K562 (cell line): ENCODE results near the gene ENOX2. TPM values are rescaled to one million over a fixed set of nuclear protein-coding genes. Genes with fewer than 3 reads are reported as not detected.

Experiments
- ATAC-seq: fragments of 200-7000 bp; cut with Tn5 transposase; 3 replicates; pipeline ENCODE4 v1.9.1; 2020; ENCODE audit warnings: moderate library complexity
- BruUV-seq: library from RNA; stranded (reverse); fragments of 400-500 nt; replicated peaks from 2 replicates; lab custom pipeline; 2021; lab: Mats Ljungman, UMichigan
- CTCF ChIA-PET: fragments of 300-600 bp; formaldehyde crosslinking; extraction: SDS; loops from one replicate; lab custom pipeline; 2021; ENCODE audit warnings: low intra/inter-chr PET ratio; lab: Yijun Ruan, JAX
- POLR2A ChIA-PET: fragments of 300-600, 350-650 bp; sonication (Branson Sonifier 250); formaldehyde crosslinking; extraction: SDS; loops from one replicate; lab custom pipeline; 2021; ENCODE audit warnings: antibody characterized with exemption, inconsistent platforms; lab: Yijun Ruan, JAX
- DNase-seq, 4 experiments: peaks; one replicate each; pipeline versions ENCODE4 v3.0.0 to v3.0.0-alpha.2; 2011 to 2018; ENCODE audit warnings: low spot score in 3 of 4, mixed read lengths in 3 of 4; ENCODE audit errors: extremely low read depth in 1 of 4
- FAIRE-seq: peaks from 2 replicates; lab custom pipeline; 2011; peaks lifted over from hg19 to GRCh38; lab: Jason Lieb, UNC
- H2AFZ ChIP-seq: 2 replicates; pipeline ENCODE4 v1.6.0; 2011; ENCODE audit warnings: low read depth, low read length, control low read depth, inconsistent platforms
- H3K27ac ChIP-seq: fragments of 200-600 bp; 3 replicates; pipeline ENCODE4 v1.8.0; 2011; ENCODE audit warnings: low read depth, mild to moderate bottlenecking, control low read depth, inconsistent platforms, low read length, moderate library complexity, mixed read lengths; ENCODE audit errors: extremely low read depth
- H3K27me3 ChIP-seq, 2 experiments: fragments of 300-600 bp in 1 of 2; 2 replicates in 1 of 2; 3 replicates in 1 of 2; pipeline versions ENCODE4 v1.6.0 to v1.8.0; 2011; ENCODE audit warnings: inconsistent platforms in 2 of 2, low read length in 2 of 2, mild to moderate bottlenecking in 1 of 2, mixed read lengths in 1 of 2, moderate library complexity in 1 of 2; ENCODE audit not compliant: control insufficient read depth in 2 of 2, insufficient read depth in 2 of 2
- H3K36me3 ChIP-seq: fragments of 300-600 bp; 3 replicates; pipeline ENCODE4 v1.8.0; 2011; ENCODE audit warnings: mild to moderate bottlenecking, low read length, inconsistent platforms; ENCODE audit not compliant: control insufficient read depth, insufficient read depth
- H3K4me1 ChIP-seq, 2 experiments: fragments of 200-600 bp in 1 of 2; replicated peaks in 1 of 2; 2 replicates in 1 of 2; 3 replicates in 1 of 2; pipeline versions ENCODE4 v1.5.1 to v1.8.0; 2011; ENCODE audit warnings: inconsistent platforms in 2 of 2, low read length in 2 of 2, mild to moderate bottlenecking in 1 of 2, mixed read lengths in 1 of 2, moderate library complexity in 1 of 2; ENCODE audit not compliant: control insufficient read depth in 2 of 2, insufficient read depth in 2 of 2
- H3K4me2 ChIP-seq: 2 replicates; pipeline ENCODE4 v1.6.1; 2011; ENCODE audit warnings: low read length, control low read depth, inconsistent platforms, mixed read lengths; ENCODE audit not compliant: insufficient read depth
- H3K4me3 ChIP-seq: fragments of 200-600 bp; sonication (generic), shearing (Covaris generic); 2 replicates; pipeline ENCODE4 v1.5.1; 2016; ENCODE audit warnings: control low read depth, inconsistent platforms
- H3K79me2 ChIP-seq: fragments of 200-600 bp; 3 replicates; pipeline ENCODE4 v1.8.0; 2011; ENCODE audit warnings: low read length, inconsistent platforms; ENCODE audit not compliant: control insufficient read depth, insufficient read depth
- H3K9ac ChIP-seq, 2 experiments: 2 replicates each; pipeline versions ENCODE4 v1.6.0 to v1.6.1; 2011; ENCODE audit warnings: low read depth in 2 of 2, low read length in 2 of 2, control low read depth in 1 of 2, inconsistent platforms in 1 of 2, mild to moderate bottlenecking in 1 of 2, mixed read lengths in 1 of 2; ENCODE audit not compliant: insufficient read depth in 1 of 2
- H3K9me1 ChIP-seq: one replicate; pipeline ENCODE4 v1.6.0; 2011; ENCODE audit warnings: inconsistent platforms, mild to moderate bottlenecking, low read length, moderate library complexity; ENCODE audit not compliant: control insufficient read depth, insufficient read depth
- H3K9me3 ChIP-seq: replicated peaks from 2 replicates; pipeline ENCODE4 v1.5.1; 2011; ENCODE audit warnings: low read depth, low read length, inconsistent platforms; ENCODE audit not compliant: control insufficient read depth, insufficient read depth
- H4K20me1 ChIP-seq: replicated peaks from 2 replicates; pipeline ENCODE4 v1.6.1; 2011; ENCODE audit warnings: low read length, inconsistent platforms, mixed read lengths; ENCODE audit not compliant: control insufficient read depth, insufficient read depth
- ELF1 ChIP-seq: fragments of 200-800 bp; sonication (Bioruptor generic); IDR thresholded peaks from 2 replicates; pipeline ENCODE4 v1.6.1; 2016; ENCODE audit warnings: missing genetic modification characterization, missing compliant biosample characterization
- GABPA ChIP-seq: fragments of 200-800 bp; sonication (Bioruptor generic); conservative IDR thresholded peaks from 2 replicates; pipeline ENCODE4 v1.6.1; 2016; ENCODE audit warnings: low read depth, missing genetic modification characterization, missing compliant biosample characterization
- KDM2B ChIP-seq: fragments of 250-450 bp; sonication (Bioruptor Pico); IDR thresholded peaks from 2 replicates; pipeline ENCODE4 v1.8.0; 2021; ENCODE audit warnings: mild to moderate bottlenecking, moderate library complexity
- MEF2D ChIP-seq: conservative IDR thresholded peaks from 2 replicates; pipeline ENCODE4 v1.6.1; 2016; ENCODE audit warnings: low read depth, missing genetic modification characterization, missing compliant biosample characterization
- MEIS2 ChIP-seq: fragments of 450-650 bp; IDR thresholded peaks from 2 replicates; pipeline ENCODE4 v1.6.1; 2014; ENCODE audit warnings: mild to moderate bottlenecking; ENCODE audit not compliant: partially characterized antibody
- RFX1 ChIP-seq: fragments of 450-650 bp; IDR thresholded peaks from 2 replicates; pipeline ENCODE4 v1.6.1; 2016; ENCODE audit warnings: mild to moderate bottlenecking, moderate library complexity
- WHSC1 ChIP-seq: IDR thresholded peaks from one replicate; pipeline ENCODE4 v1.6.1; 2012; ENCODE audit warnings: low read length, control low read depth, inconsistent platforms
- ZNF253 ChIP-seq: fragments of 250-450 bp; sonication (Bioruptor Pico); conservative IDR thresholded peaks from 2 replicates; pipeline ENCODE4 v1.6.1; 2021; ENCODE audit warnings: mild to moderate bottlenecking
- WGBS: fragments of 100-300 bp; shearing (Covaris generic); methylation state at CpG from one replicate; pipeline ENCODE4 v1.1.6; 2016; ENCODE audit warnings: low coverage, mixed read lengths; ENCODE audit not compliant: insufficient coverage; ENCODE audit errors: missing lambda C conversion rate; 5-methylcytosine and 5-hydroxymethylcytosine counted together
- in situ Hi-C: fragments of 300-500 bp; cut with MboI; formaldehyde crosslinking; loops from 4 replicates; pipeline ENCODE4 v1.15.0; 2018; ENCODE audit warnings: inconsistent platforms, mixed read lengths
- intact Hi-C: fragments of 100-400 bp; cut with micrococcal nuclease; formaldehyde crosslinking; loops from 2 replicates; pipeline ENCODE4 v1.14.2; 2022
- polyA plus RNA-seq, 8 experiments: library from polyadenylated mRNA; depleted of rRNA in 4 of 8; stranded (reverse) in 5 of 8; unstranded in 3 of 8; fragments of >200 nt; fragmentation: Nextera tagmentation in 2 of 8; fragmentation: Illumina TruSeq in 1 of 8; extraction: Ambion mirVana in 2 of 8; extraction: Trizol in 1 of 8; gene quantifications; 2 replicates each; pipeline versions ENCODE4 v1.2.1 to v1.2.3, GENCODE V29; 2011 to 2014; ENCODE audit warnings: inconsistent platforms in 1 of 8, missing spikeins in 1 of 8
- total RNA-seq, 7 experiments: library from RNA; depleted of rRNA in 6 of 7; stranded (reverse); fragments of >200 nt in 6 of 7; fragmentation: Illumina TruSeq in 2 of 7; extraction: Trizol in 2 of 7; gene quantifications; 2 replicates each; pipeline versions ENCODE4 v1.2.1 to v1.2.3, GENCODE V29; 2011 to 2021; ENCODE audit warnings: low replicate concordance in 1 of 7
- TF ChIP-seq, protein P1 (sequence below), 3 experiments: fragments of 200-800 bp in 1 of 3; fragments of 250-450 bp in 1 of 3; fragments of 450-650 bp in 1 of 3; sonication (Bioruptor Pico) in 1 of 3; sonication (Bioruptor generic) in 1 of 3; formaldehyde crosslinking in 1 of 3; IDR thresholded peaks; 2 replicates each; pipeline versions ENCODE4 v1.6.1 to v1.8.0; 2016 to 2022; ENCODE audit warnings: mild to moderate bottlenecking in 2 of 3, missing genetic modification characterization in 2 of 3, missing compliant biosample characterization in 1 of 3, moderate library complexity in 1 of 3
- TF ChIP-seq, protein P2 (sequence below), 2 experiments: IDR thresholded peaks in 1 of 2; conservative IDR thresholded peaks in 1 of 2; 2 replicates each; pipeline ENCODE4 v1.6.1; 2016; ENCODE audit warnings: low read depth in 2 of 2, mild to moderate bottlenecking in 1 of 2, missing compliant biosample characterization in 1 of 2, missing genetic modification characterization in 1 of 2, moderate library complexity in 1 of 2
- TF ChIP-seq, protein P3 (sequence below): fragments of 450-650 bp; IDR thresholded peaks from 2 replicates; pipeline ENCODE4 v1.6.1; 2016
- TF ChIP-seq, protein P4 (sequence below): sonication (generic); IDR thresholded peaks from 2 replicates; pipeline ENCODE4 v1.6.1; 2016
- TF ChIP-seq, protein P5 (sequence below): fragments of 250-450 bp; sonication (Bioruptor Pico); IDR thresholded peaks from 2 replicates; pipeline ENCODE4 v1.8.0; 2021; ENCODE audit warnings: borderline replicate concordance, mild to moderate bottlenecking, moderate library complexity; ENCODE audit not compliant: poor library complexity, severe bottlenecking

The ENOX2 gene
- total and polyA plus RNA-seq, 9 of the 15 experiments (the other 6 are each of a cell fraction or from before 2014, with no cell fraction given), result 6.1 to 24.0 (median 13.8) TPM

DNA sequence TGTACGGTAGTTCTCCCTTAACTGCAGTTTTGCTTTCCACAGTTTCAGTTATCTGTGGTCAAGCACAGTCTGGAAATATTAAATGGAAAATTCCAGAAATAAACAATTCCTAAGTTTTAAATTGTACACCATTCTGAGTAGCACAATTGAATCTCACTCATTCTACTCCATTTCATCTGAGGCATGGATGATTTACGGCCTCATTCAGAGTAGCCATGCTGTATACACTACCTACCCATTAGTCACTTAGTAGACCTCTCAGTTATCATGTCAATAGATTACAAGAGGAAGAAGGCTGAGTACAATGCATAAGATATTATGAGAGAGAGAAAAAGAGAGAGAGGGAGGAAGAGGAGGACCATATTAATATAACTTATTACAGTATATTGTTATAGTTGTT lies 77.5 kb downstream of the ENOX2 start:
- intact Hi-C loops, result no loop called here
- FAIRE-seq, result no peak
- WGBS, result 91% methylated on average over 2 of the region's 2 CpGs
- TF ChIP-seq, protein P1, sequence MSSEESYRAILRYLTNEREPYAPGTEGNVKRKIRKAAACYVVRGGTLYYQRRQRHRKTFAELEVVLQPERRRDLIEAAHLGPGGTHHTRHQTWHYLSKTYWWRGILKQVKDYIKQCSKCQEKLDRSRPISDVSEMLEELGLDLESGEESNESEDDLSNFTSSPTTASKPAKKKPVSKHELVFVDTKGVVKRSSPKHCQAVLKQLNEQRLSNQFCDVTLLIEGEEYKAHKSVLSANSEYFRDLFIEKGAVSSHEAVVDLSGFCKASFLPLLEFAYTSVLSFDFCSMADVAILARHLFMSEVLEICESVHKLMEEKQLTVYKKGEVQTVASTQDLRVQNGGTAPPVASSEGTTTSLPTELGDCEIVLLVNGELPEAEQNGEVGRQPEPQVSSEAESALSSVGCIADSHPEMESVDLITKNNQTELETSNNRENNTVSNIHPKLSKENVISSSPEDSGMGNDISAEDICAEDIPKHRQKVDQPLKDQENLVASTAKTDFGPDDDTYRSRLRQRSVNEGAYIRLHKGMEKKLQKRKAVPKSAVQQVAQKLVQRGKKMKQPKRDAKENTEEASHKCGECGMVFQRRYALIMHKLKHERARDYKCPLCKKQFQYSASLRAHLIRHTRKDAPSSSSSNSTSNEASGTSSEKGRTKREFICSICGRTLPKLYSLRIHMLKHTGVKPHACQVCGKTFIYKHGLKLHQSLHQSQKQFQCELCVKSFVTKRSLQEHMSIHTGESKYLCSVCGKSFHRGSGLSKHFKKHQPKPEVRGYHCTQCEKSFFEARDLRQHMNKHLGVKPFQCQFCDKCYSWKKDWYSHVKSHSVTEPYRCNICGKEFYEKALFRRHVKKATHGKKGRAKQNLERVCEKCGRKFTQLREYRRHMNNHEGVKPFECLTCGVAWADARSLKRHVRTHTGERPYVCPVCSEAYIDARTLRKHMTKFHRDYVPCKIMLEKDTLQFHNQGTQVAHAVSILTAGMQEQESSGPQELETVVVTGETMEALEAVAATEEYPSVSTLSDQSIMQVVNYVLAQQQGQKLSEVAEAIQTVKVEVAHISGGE (CRISPR knock-in tag; IDR thresholded peaks at IDR 0.05), result no peak
- TF ChIP-seq, protein P2, sequence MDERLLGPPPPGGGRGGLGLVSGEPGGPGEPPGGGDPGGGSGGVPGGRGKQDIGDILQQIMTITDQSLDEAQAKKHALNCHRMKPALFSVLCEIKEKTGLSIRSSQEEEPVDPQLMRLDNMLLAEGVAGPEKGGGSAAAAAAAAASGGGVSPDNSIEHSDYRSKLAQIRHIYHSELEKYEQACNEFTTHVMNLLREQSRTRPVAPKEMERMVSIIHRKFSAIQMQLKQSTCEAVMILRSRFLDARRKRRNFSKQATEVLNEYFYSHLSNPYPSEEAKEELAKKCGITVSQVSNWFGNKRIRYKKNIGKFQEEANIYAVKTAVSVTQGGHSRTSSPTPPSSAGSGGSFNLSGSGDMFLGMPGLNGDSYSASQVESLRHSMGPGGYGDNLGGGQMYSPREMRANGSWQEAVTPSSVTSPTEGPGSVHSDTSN (CRISPR knock-in tag; IDR thresholded peaks at IDR 0.05; ENCODE audit: low read depth), result no peak
- TF ChIP-seq, protein P2 (tag; conservative IDR thresholded peaks at IDR 0.05; ENCODE audit: low read depth), result peak; percentile 56
- TF ChIP-seq KDM2B (CRISPR knock-in tag) (no peak), RFX1 (no peak), ELF1 (tag) (no peak), MEIS2 (peak; percentile 73), MEF2D (no peak), GABPA (tag) (no peak), WHSC1 (no peak), ZNF253 (CRISPR knock-in tag) (no peak)
- TF ChIP-seq, protein P3, sequence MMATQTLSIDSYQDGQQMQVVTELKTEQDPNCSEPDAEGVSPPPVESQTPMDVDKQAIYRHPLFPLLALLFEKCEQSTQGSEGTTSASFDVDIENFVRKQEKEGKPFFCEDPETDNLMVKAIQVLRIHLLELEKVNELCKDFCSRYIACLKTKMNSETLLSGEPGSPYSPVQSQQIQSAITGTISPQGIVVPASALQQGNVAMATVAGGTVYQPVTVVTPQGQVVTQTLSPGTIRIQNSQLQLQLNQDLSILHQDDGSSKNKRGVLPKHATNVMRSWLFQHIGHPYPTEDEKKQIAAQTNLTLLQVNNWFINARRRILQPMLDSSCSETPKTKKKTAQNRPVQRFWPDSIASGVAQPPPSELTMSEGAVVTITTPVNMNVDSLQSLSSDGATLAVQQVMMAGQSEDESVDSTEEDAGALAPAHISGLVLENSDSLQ, result peak; percentile 53
- TF ChIP-seq, protein P4, sequence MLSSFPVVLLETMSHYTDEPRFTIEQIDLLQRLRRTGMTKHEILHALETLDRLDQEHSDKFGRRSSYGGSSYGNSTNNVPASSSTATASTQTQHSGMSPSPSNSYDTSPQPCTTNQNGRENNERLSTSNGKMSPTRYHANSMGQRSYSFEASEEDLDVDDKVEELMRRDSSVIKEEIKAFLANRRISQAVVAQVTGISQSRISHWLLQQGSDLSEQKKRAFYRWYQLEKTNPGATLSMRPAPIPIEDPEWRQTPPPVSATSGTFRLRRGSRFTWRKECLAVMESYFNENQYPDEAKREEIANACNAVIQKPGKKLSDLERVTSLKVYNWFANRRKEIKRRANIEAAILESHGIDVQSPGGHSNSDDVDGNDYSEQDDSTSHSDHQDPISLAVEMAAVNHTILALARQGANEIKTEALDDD, result 0 out of 2 replicates have a peak, but pooled peaks have one; percentile 45
- TF ChIP-seq, protein P5, sequence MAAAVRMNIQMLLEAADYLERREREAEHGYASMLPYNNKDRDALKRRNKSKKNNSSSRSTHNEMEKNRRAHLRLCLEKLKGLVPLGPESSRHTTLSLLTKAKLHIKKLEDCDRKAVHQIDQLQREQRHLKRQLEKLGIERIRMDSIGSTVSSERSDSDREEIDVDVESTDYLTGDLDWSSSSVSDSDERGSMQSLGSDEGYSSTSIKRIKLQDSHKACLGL (CRISPR knock-in tag), result no peak

More for the DNA sequence above, 77.5 kb downstream of the ENOX2 start:
- no peak overlapping the region for H3K27ac ChIP-seq
- ChIA-PET POLR2A (no interaction called here), CTCF (no interaction called here)
- no peaks in the 10 kb centered on the region for H3K36me3 ChIP-seq
- no peaks in the 10 kb centered on the region for H3K9me1 ChIP-seq
- no peak overlapping the region for H3K4me2 ChIP-seq
- H3K9me3 ChIP-seq, result no peaks in the 10 kb centered on the region
- in situ Hi-C loops, result no loop called here
- peaks cover 0 to 13% of the 10 kb centered on the region in 2 experiments; a peak in 2 of 5 replicates for H3K4me1 ChIP-seq
- no peaks in the 10 kb centered on the region for H4K20me1 ChIP-seq
- no TSS peak for BruUV-seq
- no peak for ATAC-seq
- no peak overlapping the region for H3K9ac ChIP-seq
- H3K27me3 ChIP-seq, result no peaks in the 10 kb centered on the region
- no peak overlapping the region for H2AFZ ChIP-seq
- H3K79me2 ChIP-seq, result no peaks in the 10 kb centered on the region
- no peak for DNase-seq
- H3K4me3 ChIP-seq, result no peak overlapping the region
